AG04449 (cell line): ENCODE data around the gene DGKI.

Experiments
- CTCF ChIA-PET: fragments of 350-600 bp; formaldehyde crosslinking; extraction: SDS; loops from one replicate; lab custom pipeline; 2021; ENCODE audit warnings: antibody characterized with exemption; lab: Yijun Ruan, JAX
- POLR2A ChIA-PET: fragments of 400-600, 350-600 bp; formaldehyde crosslinking; extraction: SDS; loops from one replicate; lab custom pipeline; 2020; ENCODE audit warnings: antibody characterized with exemption, inconsistent platforms; lab: Yijun Ruan, JAX
- DNase-seq: peaks from one replicate; pipeline ENCODE4 v3.0.0-alpha.2; 2010; ENCODE audit warnings: low read depth, low spot score
- H3K4me3 ChIP-seq: 2 replicates; pipeline ENCODE4 v1.5.1; 2011; ENCODE audit warnings: low read depth, mild to moderate bottlenecking, control low read depth, low read length
- CTCF ChIP-seq: IDR thresholded peaks from one replicate; pipeline ENCODE4 v1.5.1; 2011; ENCODE audit warnings: mild to moderate bottlenecking, moderate library complexity, low read length, control low read depth, inconsistent platforms; ENCODE audit not compliant: insufficient read depth; ENCODE audit errors: missing control alignments

DGKI gene

GRCh38 chr7:137647905-137648565, 198.7 kb downstream of the DGKI start:
- no peak overlapping the region for H3K4me3 ChIP-seq
- ChIA-PET CTCF (interaction anchor here (0.6 to 5.4 kb wide), 2 partner anchors 8 to 255 kb away, joined by 3 to 56 read pairs; no protein-coding TSS in a partner anchor), POLR2A (no interaction called here)
- no peak for DNase-seq
- TF ChIP-seq CTCF: no peak

- DNase-seq: peak; percentile 46
- ChIA-PET CTCF (interaction anchor here (0.6 to 2.9 kb wide), 6 partner anchors 12 to 364 kb away, joined by 3 to 16 read pairs (median 4); no protein-coding TSS in a partner anchor), POLR2A (interaction anchor here (0.6 kb wide), 1 partner anchor 239 kb away, joined by 3 read pairs; no protein-coding TSS in a partner anchor)
- H3K4me3 ChIP-seq: no peak overlapping the region
- TF ChIP-seq CTCF: no peak
Measured at GRCh38 chr7:137642472-137642871, 204.3 kb downstream of the DGKI start.

- ChIA-PET POLR2A (no interaction called here), CTCF (interaction anchor here (0.6 to 2.9 kb wide), 7 partner anchors 12 to 364 kb away, joined by 3 to 16 read pairs (median 4); no protein-coding TSS in a partner anchor)
- no peak for DNase-seq
- TF ChIP-seq CTCF: no peak
- no peak overlapping the region for H3K4me3 ChIP-seq
Measured at GRCh38 chr7:137642031-137642430, 204.7 kb downstream of the DGKI start.

DNA sequence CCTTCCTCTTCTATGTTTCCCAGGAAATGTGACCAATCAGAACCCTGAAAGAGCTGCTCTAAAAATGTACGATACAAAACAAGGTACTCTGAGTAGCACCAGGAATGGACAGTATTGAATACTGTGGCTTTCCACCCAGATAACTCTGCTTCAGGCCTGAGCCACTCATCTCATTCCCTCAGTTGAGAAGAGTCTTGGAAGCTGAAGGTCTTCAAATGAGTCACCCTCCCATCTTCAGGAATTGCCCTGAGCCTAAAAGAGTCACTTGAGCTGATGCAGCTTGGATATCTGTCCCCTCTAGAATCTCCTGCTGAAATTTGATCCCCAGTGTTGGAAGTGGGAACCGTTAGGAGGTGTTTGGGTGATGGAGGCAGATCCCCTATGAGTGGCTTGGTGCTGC, 210.4 kb downstream of the DGKI start:
- CTCF ChIA-PET: interaction anchor here (1.4 to 4.4 kb wide), 4 partner anchors 9 to 30 kb away, joined by 5 to 52 read pairs (median 14); no protein-coding TSS in a partner anchor
- POLR2A ChIA-PET: interaction anchor here (0.6 kb wide), 1 partner anchor 67 kb away, joined by 3 read pairs; no protein-coding TSS in a partner anchor
- no peak for TF ChIP-seq CTCF
- no peak overlapping the region for H3K4me3 ChIP-seq
- no peak for DNase-seq

DNA sequence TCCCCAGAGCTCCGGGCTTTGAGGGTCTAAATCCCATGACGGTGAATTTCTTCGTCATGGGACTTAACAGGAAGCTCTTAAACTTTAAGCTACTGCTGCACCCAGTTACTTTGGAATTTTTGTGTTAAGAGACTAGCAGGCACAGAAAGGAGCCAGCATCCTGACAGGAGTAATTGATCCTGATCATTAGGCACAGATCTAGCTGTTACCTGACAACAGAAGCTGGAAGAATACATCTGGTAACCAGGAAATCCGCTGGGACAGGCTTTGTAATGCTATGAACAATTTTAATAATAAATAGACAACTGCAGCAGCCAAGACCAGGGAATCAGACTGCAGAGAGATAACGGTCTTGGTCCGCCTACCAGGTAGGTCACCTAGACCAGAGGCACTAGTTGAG, 210.9 kb downstream of the DGKI start:
- POLR2A ChIA-PET: no interaction called here
- DNase-seq: no peak
- CTCF ChIA-PET: interaction anchor here (0.8 to 4.4 kb wide), 4 partner anchors 9 to 264 kb away, joined by 3 to 52 read pairs (median 14); no protein-coding TSS in a partner anchor
- no peak overlapping the region for H3K4me3 ChIP-seq
- TF ChIP-seq CTCF: no peak

DNA sequence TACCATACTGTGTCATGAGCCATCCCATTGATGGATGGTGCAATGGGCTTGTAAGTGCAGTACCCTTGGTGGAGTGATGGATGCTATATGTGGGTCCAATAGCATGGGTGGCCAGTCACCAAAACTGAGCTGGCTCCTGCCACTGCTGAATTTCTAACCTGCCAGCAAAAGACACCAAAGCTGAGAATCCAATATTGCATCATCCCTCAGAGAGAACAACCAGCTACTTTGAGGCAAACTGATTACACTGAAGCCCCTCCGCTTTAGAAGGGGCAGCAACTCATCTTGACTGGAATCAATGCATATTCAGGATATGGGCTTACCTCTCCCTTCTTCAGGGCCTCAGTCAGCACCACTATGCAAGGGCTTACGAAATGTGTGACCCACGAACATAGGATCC, 211.6 kb downstream of the DGKI start:
- CTCF ChIA-PET: interaction anchor here (0.8 to 4.4 kb wide), 6 partner anchors 8 to 264 kb away, joined by 3 to 52 read pairs (median 6); no protein-coding TSS in a partner anchor
- no peak for DNase-seq
- POLR2A ChIA-PET: no interaction called here
- no peak for TF ChIP-seq CTCF
- no peak overlapping the region for H3K4me3 ChIP-seq
